GM06990 (cell line): ENCODE measurements around the gene ANO10.

Source experiments
- DNase-seq: peaks from one replicate; pipeline ENCODE4 v3.0.0-alpha.2; 2011; ENCODE audit not compliant: insufficient read length; ENCODE audit errors: extremely low read depth
- H3K27me3 ChIP-seq: replicated peaks from 2 replicates; pipeline ENCODE4 v1.6.0; 2011; ENCODE audit warnings: low read length; ENCODE audit not compliant: control insufficient read depth, insufficient read depth
- H3K36me3 ChIP-seq: 2 replicates; pipeline ENCODE4 v1.5.1; 2011; ENCODE audit warnings: low read length; ENCODE audit not compliant: control insufficient read depth, insufficient read depth
- H3K4me3 ChIP-seq: replicated peaks from 2 replicates; pipeline ENCODE4 v1.5.1; 2011; ENCODE audit warnings: low read depth, mild to moderate bottlenecking, control low read depth, low read length
- TF ChIP-seq, protein P1 (sequence below): IDR thresholded peaks from 2 replicates; pipeline ENCODE4 v1.5.1; 2011; ENCODE audit warnings: low read length, control low read depth, mild to moderate bottlenecking, inconsistent platforms; ENCODE audit not compliant: insufficient read depth, poor library complexity, severe bottlenecking

The ANO10 gene

DNA sequence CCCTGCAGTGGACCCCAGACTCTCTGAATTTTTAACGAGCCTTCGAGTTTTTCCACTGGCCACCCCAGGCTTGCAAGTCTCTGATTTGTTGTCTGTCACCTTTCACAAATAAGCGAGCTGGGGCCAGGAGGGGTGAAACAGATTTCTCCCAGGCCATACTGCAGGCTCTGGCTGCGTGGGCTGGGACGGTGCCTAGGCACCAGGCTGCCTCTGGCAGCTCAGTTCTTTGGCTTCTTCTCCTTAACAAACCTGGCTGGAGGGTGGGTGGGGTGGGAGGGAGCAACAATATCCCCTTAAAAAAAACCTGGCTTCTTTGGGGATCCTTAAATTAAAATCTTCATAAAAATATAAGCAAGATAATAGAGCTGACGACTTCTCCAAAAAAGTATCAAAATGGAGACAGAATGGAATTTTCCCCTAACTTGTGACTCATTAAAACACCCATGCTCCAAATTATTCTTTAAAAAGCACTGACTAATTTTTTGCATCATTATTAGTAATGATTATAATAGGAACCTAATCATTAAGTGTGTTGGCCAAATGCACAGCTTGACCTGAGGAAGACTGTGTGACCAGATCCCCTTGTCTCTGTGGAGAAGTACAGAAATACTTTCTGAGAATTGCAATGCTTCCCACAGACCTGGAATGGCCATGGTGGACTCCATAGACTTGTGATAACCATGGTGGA lies 251.4 kb downstream of the ANO10 start:
- Histone ChIP-seq H3K27me3 (no peaks in the 10 kb centered on the region; the same call in 1 of the 2 replicates), H3K36me3 (no peaks in the 10 kb centered on the region), H3K4me3 (no peak overlapping the region)
- TF ChIP-seq, protein P1, sequence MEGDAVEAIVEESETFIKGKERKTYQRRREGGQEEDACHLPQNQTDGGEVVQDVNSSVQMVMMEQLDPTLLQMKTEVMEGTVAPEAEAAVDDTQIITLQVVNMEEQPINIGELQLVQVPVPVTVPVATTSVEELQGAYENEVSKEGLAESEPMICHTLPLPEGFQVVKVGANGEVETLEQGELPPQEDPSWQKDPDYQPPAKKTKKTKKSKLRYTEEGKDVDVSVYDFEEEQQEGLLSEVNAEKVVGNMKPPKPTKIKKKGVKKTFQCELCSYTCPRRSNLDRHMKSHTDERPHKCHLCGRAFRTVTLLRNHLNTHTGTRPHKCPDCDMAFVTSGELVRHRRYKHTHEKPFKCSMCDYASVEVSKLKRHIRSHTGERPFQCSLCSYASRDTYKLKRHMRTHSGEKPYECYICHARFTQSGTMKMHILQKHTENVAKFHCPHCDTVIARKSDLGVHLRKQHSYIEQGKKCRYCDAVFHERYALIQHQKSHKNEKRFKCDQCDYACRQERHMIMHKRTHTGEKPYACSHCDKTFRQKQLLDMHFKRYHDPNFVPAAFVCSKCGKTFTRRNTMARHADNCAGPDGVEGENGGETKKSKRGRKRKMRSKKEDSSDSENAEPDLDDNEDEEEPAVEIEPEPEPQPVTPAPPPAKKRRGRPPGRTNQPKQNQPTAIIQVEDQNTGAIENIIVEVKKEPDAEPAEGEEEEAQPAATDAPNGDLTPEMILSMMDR, result no peak
- no peak for DNase-seq

DNA sequence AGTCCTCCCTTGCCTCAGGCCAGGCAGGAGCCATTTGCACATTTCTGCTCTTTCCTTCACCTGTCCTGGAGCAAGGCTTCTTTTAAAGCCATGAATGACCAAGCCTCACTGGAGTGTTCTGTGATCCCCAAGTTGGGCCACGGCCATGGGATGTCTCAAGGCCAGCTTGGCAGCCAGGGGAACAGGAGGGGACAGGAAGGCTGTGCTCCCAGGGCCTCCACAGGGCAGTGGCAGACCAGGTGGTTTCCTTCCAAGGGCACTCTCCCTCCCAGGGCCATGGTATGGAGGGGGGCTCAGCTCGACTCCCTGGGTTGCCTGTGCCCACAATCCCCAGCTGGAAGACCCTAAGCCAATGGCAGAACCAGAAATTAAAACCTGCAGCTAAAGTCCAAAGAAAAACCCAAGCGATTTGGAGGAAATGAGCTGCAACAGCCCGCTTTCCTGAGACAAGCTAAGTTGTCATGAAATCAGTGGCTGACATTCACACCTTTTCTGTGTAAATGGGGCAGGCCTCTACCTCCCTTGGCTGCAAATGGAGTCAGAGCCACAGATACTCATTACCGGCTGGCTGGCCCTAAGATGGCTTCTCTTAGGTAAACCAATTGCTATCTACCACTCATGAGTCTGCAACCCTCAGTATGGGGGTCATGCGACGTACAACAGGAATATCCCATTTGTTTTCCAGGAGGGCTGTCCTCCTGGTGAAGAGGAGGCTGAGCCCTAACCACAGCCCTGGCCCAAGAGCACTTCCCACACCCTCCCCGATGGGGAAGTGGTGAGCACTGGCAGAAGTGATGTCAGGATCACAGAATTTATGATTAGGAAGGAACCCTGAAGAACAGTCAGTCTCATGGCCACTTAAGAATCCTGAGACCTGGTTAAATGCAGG lies 252.2 kb downstream of the ANO10 start:
- no peaks in the 10 kb centered on the region; the same call in 1 of the 2 replicates for H3K27me3 ChIP-seq
- no peak for DNase-seq
- H3K36me3 ChIP-seq, result no peaks in the 10 kb centered on the region
- no peak overlapping the region for H3K4me3 ChIP-seq
- TF ChIP-seq, protein P1, result no peak

DNA sequence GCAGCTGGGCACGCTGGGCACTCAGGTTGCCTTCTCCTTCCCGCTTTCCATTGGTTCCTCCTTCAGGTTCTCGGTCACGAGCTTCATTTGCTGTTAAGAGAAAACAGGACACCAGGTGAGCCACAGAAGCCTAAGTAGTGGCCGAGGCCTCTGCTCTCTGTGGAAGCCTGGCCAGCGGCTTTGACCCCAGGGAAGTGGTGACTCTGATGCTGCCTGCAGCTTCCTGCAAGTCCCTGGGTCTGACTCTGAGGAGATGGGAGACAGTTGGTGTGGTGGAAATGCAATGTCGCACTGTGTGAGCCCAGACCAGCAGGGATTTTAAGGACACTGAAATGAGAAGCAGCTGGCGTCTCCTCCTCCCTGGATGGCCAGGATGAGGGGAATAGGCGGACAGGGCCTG lies 254.9 kb downstream of the ANO10 start:
- H3K27me3 ChIP-seq, result no peaks in the 10 kb centered on the region
- H3K4me3 ChIP-seq, result no peak overlapping the region
- TF ChIP-seq, protein P1, result no peak
- no peaks in the 10 kb centered on the region for H3K36me3 ChIP-seq
- no peak for DNase-seq

DNA sequence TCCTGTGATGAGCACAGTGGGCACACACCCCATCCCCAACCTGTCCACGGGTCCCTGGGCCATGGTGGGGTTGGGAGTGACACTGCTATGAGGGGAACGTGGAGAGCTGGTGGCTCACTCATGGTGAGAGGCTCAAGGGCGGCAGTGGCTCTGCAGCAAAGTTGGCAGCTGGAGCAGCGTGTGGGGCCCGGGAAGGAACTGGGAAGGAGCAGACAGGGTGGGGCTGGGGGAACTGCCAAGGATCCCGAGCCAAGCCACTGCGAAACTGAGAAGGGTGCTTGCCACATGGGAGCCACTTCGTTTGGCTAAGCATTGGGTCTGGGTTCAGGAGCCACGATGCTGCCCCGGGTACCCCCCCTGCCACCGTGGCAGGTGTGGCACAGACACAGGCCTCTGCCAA lies 255.3 kb downstream of the ANO10 start:
- TF ChIP-seq, protein P1, result no peak
- Histone ChIP-seq H3K4me3 (no peak overlapping the region), H3K27me3 (no peaks in the 10 kb centered on the region), H3K36me3 (no peaks in the 10 kb centered on the region)
- DNase-seq, result no peak

DNA sequence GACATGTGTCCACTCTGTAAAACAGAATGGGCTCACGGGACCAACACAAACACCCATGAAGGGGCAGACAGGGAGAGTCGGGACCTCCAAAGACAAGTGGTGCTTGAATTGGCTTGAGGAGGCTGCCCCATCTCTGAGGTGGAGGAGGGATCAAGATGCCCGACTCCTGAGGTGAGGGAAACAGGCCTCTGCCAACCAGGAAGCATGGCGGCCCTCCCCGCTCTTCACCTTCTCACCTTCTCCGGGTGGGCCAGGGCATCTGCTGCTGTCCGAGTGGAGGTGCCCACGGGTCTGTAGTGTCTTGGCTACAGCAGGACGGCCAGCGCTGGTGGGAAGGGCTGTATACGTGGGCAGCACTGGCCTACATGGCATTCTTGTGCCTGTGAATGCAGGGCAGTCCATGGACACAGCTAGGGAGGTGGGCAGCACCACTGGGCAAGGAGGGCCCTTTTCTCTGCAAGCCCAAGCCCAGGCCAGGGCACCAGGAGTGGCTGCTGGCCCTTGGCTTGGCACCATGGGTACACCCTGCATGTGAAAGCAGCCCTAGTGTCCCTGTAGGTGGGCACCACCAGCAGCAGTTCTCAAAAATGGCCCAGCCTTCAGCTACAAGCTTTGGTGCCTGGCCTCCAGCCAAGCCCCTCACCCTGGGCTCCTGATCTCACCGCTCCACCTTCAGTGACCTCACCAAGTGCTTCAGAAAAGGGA lies 256.1 kb downstream of the ANO10 start:
- H3K27me3 ChIP-seq, result no peaks in the 10 kb centered on the region
- TF ChIP-seq, protein P1, result no peak
- no peak for DNase-seq
- no peaks in the 10 kb centered on the region for H3K36me3 ChIP-seq
- no peak overlapping the region for H3K4me3 ChIP-seq
